SK-N-MC (cell line): ENCODE data around the gene LSP1.

Experiments
- EZH2 ChIP-seq: fragments of 200-600 bp; sonication (generic); IDR thresholded peaks from one replicate; pipeline ENCODE4 v1.6.1; 2017; ENCODE audit warnings: antibody characterized with exemption
- FOXP2 ChIP-seq: optimal IDR thresholded peaks from 2 replicates; pipeline ENCODE3; 2011; ENCODE audit warnings: mild to moderate bottlenecking, moderate library complexity; ENCODE audit not compliant: insufficient read depth; ENCODE audit errors: extremely low read length, control extremely low read depth
- POLR2AphosphoS5 ChIP-seq: IDR thresholded peaks from 2 replicates; pipeline ENCODE4 v1.6.1; 2012; ENCODE audit warnings: mild to moderate bottlenecking, low read depth, low read length, borderline replicate concordance

- TF ChIP-seq POLR2AphosphoS5 (no peak), FOXP2 (no peak), EZH2 (no peak)
Measured at GRCh38 chr11:1890856-1891830, 38.3 kb downstream of the LSP1 start.
